Mesendoderm (in vitro differentiated cells): ENCODE results near the gene LHX6.

Experiments
- DNase-seq: peaks from one replicate; pipeline ENCODE4 v3.0.0; 2013
- H2AK5ac ChIP-seq: 2 replicates; pipeline ENCODE4 v1.6.1; 2013; ENCODE audit warnings: low read length, inconsistent platforms
- H2BK120ac ChIP-seq: 2 replicates; pipeline ENCODE4 v1.6.1; 2013; ENCODE audit warnings: low read depth, mild to moderate bottlenecking, low read length, moderate library complexity, mixed read lengths
- H2BK15ac ChIP-seq: replicated peaks from 2 replicates; pipeline ENCODE4 v1.6.1; 2013; ENCODE audit warnings: low read depth, mild to moderate bottlenecking, moderate library complexity
- H2BK5ac ChIP-seq: 2 replicates; pipeline ENCODE4 v1.6.1; 2013; ENCODE audit warnings: low read length, inconsistent platforms
- H3K18ac ChIP-seq: 2 replicates; pipeline ENCODE4 v1.6.1; 2013; ENCODE audit warnings: mild to moderate bottlenecking, low read length, mixed read lengths
- H3K23ac ChIP-seq: one replicate; pipeline ENCODE4 v1.6.1; 2013; ENCODE audit warnings: low read length
- H3K27ac ChIP-seq: 2 replicates; pipeline ENCODE4 v1.5.1; 2013; ENCODE audit warnings: low read depth, mild to moderate bottlenecking, inconsistent platforms, low read length, moderate library complexity
- H3K27me3 ChIP-seq: 2 replicates; pipeline ENCODE4 v1.6.1; 2013; ENCODE audit warnings: low read length, control low read depth, mild to moderate bottlenecking, inconsistent platforms; ENCODE audit not compliant: insufficient read depth, poor library complexity
- H3K36me3 ChIP-seq: 2 replicates; pipeline ENCODE4 v1.6.1; 2013; ENCODE audit warnings: low read length, inconsistent platforms; ENCODE audit not compliant: control insufficient read depth, insufficient read depth
- H3K4ac ChIP-seq: one replicate; pipeline ENCODE4 v1.6.1; 2013; ENCODE audit warnings: low read depth, mild to moderate bottlenecking, low read length, moderate library complexity
- H3K4me1 ChIP-seq: 2 replicates; pipeline ENCODE4 v1.6.1; 2013; ENCODE audit warnings: low read depth, low read length, inconsistent platforms; ENCODE audit not compliant: control insufficient read depth
- H3K4me2 ChIP-seq: 2 replicates; pipeline ENCODE4 v1.6.1; 2013; ENCODE audit warnings: low read length
- H3K4me3 ChIP-seq: 2 replicates; pipeline ENCODE4 v1.5.1; 2013; ENCODE audit warnings: mild to moderate bottlenecking, low read length
- H3K56ac ChIP-seq: one replicate; pipeline ENCODE4 v1.6.1; 2013; ENCODE audit warnings: low read length
- H3K79me1 ChIP-seq: 2 replicates; pipeline ENCODE4 v1.6.1; 2013; ENCODE audit warnings: low read length, inconsistent platforms
- H3K79me2 ChIP-seq: 2 replicates; pipeline ENCODE4 v1.6.1; 2013; ENCODE audit warnings: mild to moderate bottlenecking, low read length; ENCODE audit not compliant: control insufficient read depth, insufficient read depth
- H3K9ac ChIP-seq: 2 replicates; pipeline ENCODE4 v1.6.1; 2013; ENCODE audit warnings: low read length, inconsistent platforms
- H4K5ac ChIP-seq: one replicate; pipeline ENCODE4 v1.6.1; 2013; ENCODE audit warnings: low read length
- H4K8ac ChIP-seq: one replicate; pipeline ENCODE4 v1.6.1; 2013; ENCODE audit warnings: low read depth, mild to moderate bottlenecking, control low read depth, low read length, moderate library complexity
- WGBS: extraction: QIAGEN DNeasy Blood & Tissue Kit; methylation state at CpG from one replicate; pipeline ENCODE4 v1.1.7; 2013; ENCODE audit warnings: low lambda C conversion rate, missing lambda C conversion rate; ENCODE audit not compliant: insufficient coverage; ENCODE audit errors: extremely low coverage; 5-methylcytosine and 5-hydroxymethylcytosine counted together

Gene LHX6

DNA sequence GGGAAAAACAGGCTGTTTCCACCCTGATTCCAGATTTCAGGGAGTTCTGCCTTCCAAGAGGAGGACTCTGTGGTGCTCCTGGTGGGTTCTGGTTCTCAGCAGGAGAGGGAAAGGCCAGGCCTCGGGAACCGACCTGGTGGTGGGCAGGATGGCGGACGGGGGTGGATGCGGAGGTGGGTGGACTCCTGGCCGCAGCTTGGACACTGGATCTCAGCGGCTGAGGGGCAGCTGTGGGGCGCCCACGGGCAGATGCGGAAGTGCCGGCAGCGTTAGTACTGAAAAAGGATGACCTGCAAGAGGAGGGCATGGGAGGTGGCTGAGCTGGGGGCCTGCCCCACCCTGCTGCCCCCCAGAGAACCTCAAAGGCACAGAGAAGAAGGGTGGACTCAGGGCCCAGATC is 24.3 kb downstream of the LHX6 start:
- Histone ChIP-seq H2BK15ac (no peak overlapping the region), H3K23ac (no peak overlapping the region), H3K36me3 (no peaks in the 10 kb centered on the region), H4K5ac (no peak overlapping the region), H3K9ac (no peak overlapping the region), H3K4me2 (no peak overlapping the region), H2AK5ac (no peak overlapping the region), H3K4ac (no peak overlapping the region), H3K79me2 (no peaks in the 10 kb centered on the region), H3K27me3 (no peaks in the 10 kb centered on the region), H3K56ac (no peak overlapping the region), H4K8ac (no peak overlapping the region), H2BK5ac (no peak overlapping the region), H3K4me3 (no peak overlapping the region), H3K27ac (no peak overlapping the region), H3K79me1 (no peaks in the 10 kb centered on the region), H2BK120ac (no peak overlapping the region), H3K18ac (no peak overlapping the region), H3K4me1 (no peaks in the 10 kb centered on the region)
- no peak for DNase-seq
- no CpG with 5 or more reads among the region's 12 CpGs for WGBS

DNA sequence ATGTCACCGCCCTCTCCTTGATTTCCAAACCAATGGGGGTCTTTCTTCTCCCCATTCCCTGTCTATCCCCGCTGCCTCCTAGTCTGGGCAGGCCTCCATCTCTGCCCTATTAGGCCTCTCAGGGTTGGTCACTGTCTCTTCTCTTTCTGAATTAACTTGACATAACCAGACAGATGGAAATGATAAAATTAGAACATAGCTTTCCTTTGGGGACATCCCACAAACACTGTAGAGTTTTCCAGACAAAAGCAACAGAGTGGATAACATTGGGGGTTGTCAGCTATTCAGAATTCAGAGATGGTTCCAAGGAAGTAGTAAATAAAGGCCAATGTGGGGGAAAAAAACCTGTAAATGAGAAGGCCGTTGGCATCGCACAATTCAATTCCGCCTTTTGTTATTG is 24.7 kb downstream of the LHX6 start:
- Histone ChIP-seq H3K56ac (no peak overlapping the region), H3K79me2 (no peaks in the 10 kb centered on the region), H3K27ac (no peak overlapping the region), H3K4me3 (no peak overlapping the region), H3K4me2 (no peak overlapping the region), H3K9ac (no peak overlapping the region), H3K18ac (no peak overlapping the region), H3K27me3 (no peaks in the 10 kb centered on the region), H3K79me1 (no peaks in the 10 kb centered on the region), H2AK5ac (no peak overlapping the region), H3K36me3 (no peaks in the 10 kb centered on the region), H2BK5ac (no peak overlapping the region), H3K4me1 (no peaks in the 10 kb centered on the region), H2BK120ac (no peak overlapping the region), H2BK15ac (no peak overlapping the region), H4K8ac (no peak overlapping the region), H3K23ac (no peak overlapping the region), H4K5ac (no peak overlapping the region), H3K4ac (no peak overlapping the region)
- no peak for DNase-seq
- no CpG with 5 or more reads among the region's 5 CpGs for WGBS

DNA sequence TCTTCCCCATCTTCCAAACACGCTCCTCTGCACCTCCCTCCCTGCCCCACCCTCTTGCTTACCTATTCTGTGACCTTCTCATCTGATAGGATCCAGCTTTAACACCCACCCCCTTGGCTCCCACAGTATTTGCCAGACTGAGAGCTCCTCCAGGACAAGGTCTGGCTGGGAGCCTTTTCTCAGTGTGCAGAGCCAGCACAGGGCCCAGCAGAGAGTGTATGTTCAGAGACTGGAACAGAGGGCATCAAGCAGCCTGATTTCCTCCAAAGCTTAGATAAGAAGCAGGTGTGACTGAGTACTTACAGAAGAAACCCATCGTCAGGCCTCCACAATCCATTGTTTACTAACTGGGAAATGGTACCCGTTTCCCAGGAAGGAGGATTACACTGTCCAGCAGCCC is 26.6 kb downstream of the LHX6 start:
- WGBS, result no CpG with 5 or more reads among the region's 3 CpGs
- Histone ChIP-seq H3K4me2 (no peak overlapping the region), H2BK15ac (no peak overlapping the region), H3K18ac (no peak overlapping the region), H3K4me1 (no peaks in the 10 kb centered on the region), H2BK120ac (no peak overlapping the region), H3K4ac (no peak overlapping the region), H3K9ac (no peak overlapping the region), H3K79me2 (no peaks in the 10 kb centered on the region), H3K27ac (no peak overlapping the region), H3K23ac (no peak overlapping the region), H2BK5ac (no peak overlapping the region), H3K56ac (no peak overlapping the region), H4K5ac (no peak overlapping the region), H3K79me1 (no peaks in the 10 kb centered on the region), H3K27me3 (no peaks in the 10 kb centered on the region), H2AK5ac (no peak overlapping the region), H3K36me3 (no peaks in the 10 kb centered on the region), H4K8ac (no peak overlapping the region), H3K4me3 (no peak overlapping the region)
- no peak for DNase-seq

- H2AK5ac ChIP-seq, result no peak overlapping the region
- no peak overlapping the region for H2BK5ac ChIP-seq
- no peak overlapping the region for H3K4me3 ChIP-seq
- no peak overlapping the region for H2BK15ac ChIP-seq
- no peak overlapping the region for H3K4me2 ChIP-seq
- no peak overlapping the region for H3K4ac ChIP-seq
- no peak overlapping the region for H3K9ac ChIP-seq
- no peaks in the 10 kb centered on the region for H3K79me2 ChIP-seq
- H3K18ac ChIP-seq, result no peak overlapping the region
- WGBS, result no CpG with 5 or more reads among the region's 1 CpG
- no peak for DNase-seq
- no peak overlapping the region for H2BK120ac ChIP-seq
- no peak overlapping the region for H4K8ac ChIP-seq
- no peaks in the 10 kb centered on the region for H3K27me3 ChIP-seq
- H3K4me1 ChIP-seq, result no peaks in the 10 kb centered on the region
- H4K5ac ChIP-seq, result no peak overlapping the region
- H3K27ac ChIP-seq, result no peak overlapping the region
- H3K79me1 ChIP-seq, result no peaks in the 10 kb centered on the region
- H3K36me3 ChIP-seq, result no peaks in the 10 kb centered on the region
- H3K56ac ChIP-seq, result no peak overlapping the region
- no peak overlapping the region for H3K23ac ChIP-seq
These were observed 27.1 kb downstream of the LHX6 start for GRCh38 chr9:122201641-122202040.

- Histone ChIP-seq H2BK120ac (no peak overlapping the region), H3K18ac (no peak overlapping the region), H3K4ac (no peak overlapping the region), H3K23ac (no peak overlapping the region), H3K4me2 (no peak overlapping the region), H2AK5ac (no peak overlapping the region), H2BK5ac (no peak overlapping the region), H3K79me1 (no peaks in the 10 kb centered on the region), H3K9ac (no peak overlapping the region), H4K5ac (no peak overlapping the region), H3K56ac (no peak overlapping the region), H3K27me3 (no peaks in the 10 kb centered on the region), H3K27ac (no peak overlapping the region), H3K4me3 (no peak overlapping the region), H2BK15ac (no peak overlapping the region), H3K36me3 (no peaks in the 10 kb centered on the region), H4K8ac (no peak overlapping the region), H3K4me1 (no peaks in the 10 kb centered on the region), H3K79me2 (no peaks in the 10 kb centered on the region)
- WGBS, result no CpG with 5 or more reads among the region's 7 CpGs
- no peak for DNase-seq
These were observed 27.7 kb downstream of the LHX6 start for GRCh38 chr9:122200960-122201595.

- Histone ChIP-seq H3K36me3 (no peaks in the 10 kb centered on the region), H3K4me3 (no peak overlapping the region), H3K4ac (no peak overlapping the region), H3K4me1 (no peaks in the 10 kb centered on the region), H2BK15ac (no peak overlapping the region), H2BK5ac (no peak overlapping the region), H2AK5ac (no peak overlapping the region), H3K23ac (no peak overlapping the region), H3K56ac (no peak overlapping the region), H2BK120ac (no peak overlapping the region), H4K8ac (no peak overlapping the region), H3K27me3 (no peaks in the 10 kb centered on the region), H3K18ac (no peak overlapping the region), H4K5ac (no peak overlapping the region), H3K27ac (no peak overlapping the region), H3K79me2 (no peaks in the 10 kb centered on the region), H3K9ac (no peak overlapping the region), H3K4me2 (no peak overlapping the region), H3K79me1 (no peaks in the 10 kb centered on the region)
- DNase-seq, result no peak
- WGBS, result no CpG with 5 or more reads among the region's 4 CpGs
These were observed 30.9 kb downstream of the LHX6 start for GRCh38 chr9:122197882-122198281.
